HEK293 (cell line): Measurements from ENCODE around the gene PGPEP1.

Experiments
- CTCF ChIP-seq: fragments of 450-650 bp; formaldehyde crosslinking; IDR thresholded peaks from 2 replicates; pipeline ENCODE4 v1.5.1; 2016; ENCODE audit warnings: missing biosample characterization, missing genetic modification characterization
- ZBTB17 ChIP-seq: fragments of 450-650 bp; formaldehyde crosslinking; IDR thresholded peaks from 2 replicates; pipeline ENCODE4 v1.5.1; 2016; ENCODE audit warnings: missing biosample characterization, missing genetic modification characterization
- ZBTB21 ChIP-seq: fragments of 450-650 bp; formaldehyde crosslinking; IDR thresholded peaks from 2 replicates; pipeline ENCODE4 v1.5.1; 2017; ENCODE audit warnings: missing biosample characterization, missing genetic modification characterization
- ZNF274 ChIP-seq, 2 experiments: fragments of 200-500 bp in 1 of 2; fragments of 450-650 bp in 1 of 2; sonication (Bioruptor generic) in 1 of 2; formaldehyde crosslinking in 1 of 2; IDR thresholded peaks; 2 replicates each; pipeline versions ENCODE4 v1.5.1 to v1.6.1; 2014 to 2016; ENCODE audit warnings: borderline replicate concordance in 1 of 2, inconsistent platforms in 1 of 2, low read length in 1 of 2, missing biosample characterization in 1 of 2, missing genetic modification characterization in 1 of 2
- ZNF530 ChIP-seq: fragments of 450-650 bp; formaldehyde crosslinking; IDR thresholded peaks from 2 replicates; pipeline ENCODE4 v1.5.1; 2016; ENCODE audit warnings: low read depth, missing biosample characterization, missing genetic modification characterization
- ZNF596 ChIP-seq: fragments of 450-650 bp; IDR thresholded peaks from 2 replicates; pipeline ENCODE4 v1.5.0; 2018; ENCODE audit warnings: missing biosample characterization, mild to moderate bottlenecking, missing genetic modification characterization, moderate library complexity
- ZNF76 ChIP-seq: fragments of 450-650 bp; formaldehyde crosslinking; IDR thresholded peaks from 2 replicates; pipeline ENCODE4; 2016; ENCODE audit warnings: low read depth, missing biosample characterization, missing genetic modification characterization, borderline replicate concordance
- TF ChIP-seq, protein P1 (sequence below): fragments of 450-650 bp; formaldehyde crosslinking; IDR thresholded peaks from 2 replicates; pipeline ENCODE4 v1.5.1; 2016; ENCODE audit warnings: missing biosample characterization, missing genetic modification characterization, low read depth

GRCh38 chr19:18312092-18312534 is 28.3 kb upstream of the PGPEP1 start:
- TF ChIP-seq CTCF (tag by site-specific recombination) (no peak), ZNF274 (IDR thresholded peaks at IDR 0.05; ENCODE audit: low read length) (no peak), ZNF274 (tag by site-specific recombination; IDR thresholded peaks at IDR 0.05; ENCODE audit: borderline replicate concordance) (no peak), ZNF596 (tag by site-specific recombination) (no peak), ZBTB17 (tag by site-specific recombination) (no peak), ZBTB21 (tag by site-specific recombination) (no peak), ZNF530 (tag by site-specific recombination) (no peak), ZNF76 (no peak)
- TF ChIP-seq, protein P1, sequence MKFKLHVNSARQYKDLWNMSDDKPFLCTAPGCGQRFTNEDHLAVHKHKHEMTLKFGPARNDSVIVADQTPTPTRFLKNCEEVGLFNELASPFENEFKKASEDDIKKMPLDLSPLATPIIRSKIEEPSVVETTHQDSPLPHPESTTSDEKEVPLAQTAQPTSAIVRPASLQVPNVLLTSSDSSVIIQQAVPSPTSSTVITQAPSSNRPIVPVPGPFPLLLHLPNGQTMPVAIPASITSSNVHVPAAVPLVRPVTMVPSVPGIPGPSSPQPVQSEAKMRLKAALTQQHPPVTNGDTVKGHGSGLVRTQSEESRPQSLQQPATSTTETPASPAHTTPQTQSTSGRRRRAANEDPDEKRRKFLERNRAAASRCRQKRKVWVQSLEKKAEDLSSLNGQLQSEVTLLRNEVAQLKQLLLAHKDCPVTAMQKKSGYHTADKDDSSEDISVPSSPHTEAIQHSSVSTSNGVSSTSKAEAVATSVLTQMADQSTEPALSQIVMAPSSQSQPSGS (tag by site-specific recombination), result no peak
